ENCODE data around the gene TRAPPC12.

DNA sequence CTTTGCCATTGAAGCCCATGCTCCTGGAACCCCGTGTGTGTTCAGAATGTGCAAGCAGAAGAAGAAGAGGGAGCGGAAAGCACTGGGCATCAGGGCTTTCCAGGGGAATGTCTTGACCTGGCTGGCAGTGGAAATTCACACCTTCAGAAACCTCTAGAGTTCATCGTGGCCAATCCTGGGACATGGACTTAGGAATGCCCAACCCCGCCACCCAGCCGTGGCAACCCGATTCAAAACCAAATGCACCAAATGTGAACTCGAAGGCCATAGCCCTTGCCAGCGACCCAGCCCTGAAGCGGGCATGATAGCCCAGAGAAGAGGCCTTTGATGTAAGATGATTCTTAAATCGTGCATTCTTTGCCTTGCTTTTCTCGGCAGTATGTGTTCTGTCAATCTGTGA is 70.4 kb downstream of the TRAPPC12 start:
- TF ChIP-seq, protein P1, sequence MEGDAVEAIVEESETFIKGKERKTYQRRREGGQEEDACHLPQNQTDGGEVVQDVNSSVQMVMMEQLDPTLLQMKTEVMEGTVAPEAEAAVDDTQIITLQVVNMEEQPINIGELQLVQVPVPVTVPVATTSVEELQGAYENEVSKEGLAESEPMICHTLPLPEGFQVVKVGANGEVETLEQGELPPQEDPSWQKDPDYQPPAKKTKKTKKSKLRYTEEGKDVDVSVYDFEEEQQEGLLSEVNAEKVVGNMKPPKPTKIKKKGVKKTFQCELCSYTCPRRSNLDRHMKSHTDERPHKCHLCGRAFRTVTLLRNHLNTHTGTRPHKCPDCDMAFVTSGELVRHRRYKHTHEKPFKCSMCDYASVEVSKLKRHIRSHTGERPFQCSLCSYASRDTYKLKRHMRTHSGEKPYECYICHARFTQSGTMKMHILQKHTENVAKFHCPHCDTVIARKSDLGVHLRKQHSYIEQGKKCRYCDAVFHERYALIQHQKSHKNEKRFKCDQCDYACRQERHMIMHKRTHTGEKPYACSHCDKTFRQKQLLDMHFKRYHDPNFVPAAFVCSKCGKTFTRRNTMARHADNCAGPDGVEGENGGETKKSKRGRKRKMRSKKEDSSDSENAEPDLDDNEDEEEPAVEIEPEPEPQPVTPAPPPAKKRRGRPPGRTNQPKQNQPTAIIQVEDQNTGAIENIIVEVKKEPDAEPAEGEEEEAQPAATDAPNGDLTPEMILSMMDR (IDR thresholded peaks at IDR 0.05) = no peak
- no peak for TF ChIP-seq POLR2A (IDR thresholded peaks at IDR 0.05)
